ENCODE results near the gene RSBN1.

- TF ChIP-seq USF2 (CRISPR knock-in tag; IDR thresholded peaks at IDR 0.05): no peak
- TF ChIP-seq CTCF (IDR thresholded peaks at IDR 0.05): no peak
- TF ChIP-seq ATF2 (CRISPR knock-in tag; IDR thresholded peaks at IDR 0.05; ENCODE audit: borderline replicate concordance, low read depth): no peak
- TF ChIP-seq JUN (CRISPR knock-in tag; IDR thresholded peaks at IDR 0.05): no peak
- no peak for TF ChIP-seq KAT7 (CRISPR knock-in tag; IDR thresholded peaks at IDR 0.05; ENCODE audit: borderline replicate concordance)
- TF ChIP-seq MXD4 (CRISPR knock-in tag; IDR thresholded peaks at IDR 0.05; ENCODE audit: borderline replicate concordance): no peak
- no peak for TF ChIP-seq AFF4 (CRISPR knock-in tag; IDR thresholded peaks at IDR 0.05; ENCODE audit: borderline replicate concordance)
- no peak for TF ChIP-seq ZNF138 (CRISPR knock-in tag; conservative IDR thresholded peaks at IDR 0.05)
Observed at GRCh38 chr1:113849072-113849471, 36.8 kb upstream of the RSBN1 start.
